GM12891 (cell line): Measurements from ENCODE around the gene MORC2.

ENCODE experiments used
- POLR2A ChIP-seq: IDR thresholded peaks from 2 replicates; pipeline ENCODE4 v1.6.1; 2011; ENCODE audit warnings: low read depth, low read length, control low read depth
- POLR2AphosphoS5 ChIP-seq: IDR thresholded peaks from 2 replicates; pipeline ENCODE4 v1.6.1; 2011; ENCODE audit warnings: low read depth, low read length, control low read depth
- SPI1 ChIP-seq: IDR thresholded peaks from 2 replicates; pipeline ENCODE4 v1.6.1; 2011; ENCODE audit warnings: low read depth, low read length, control low read depth
- TAF1 ChIP-seq: IDR thresholded peaks from 2 replicates; pipeline ENCODE4 v1.6.1; 2011; ENCODE audit warnings: low read depth, low read length, control low read depth

GRCh38 chr22:30889996-30890480 is 78.5 kb downstream of the MORC2 start:
- TF ChIP-seq POLR2AphosphoS5: no peak
- TF ChIP-seq POLR2A: no peak
- TF ChIP-seq SPI1: no peak
- TF ChIP-seq TAF1: no peak
